HG02610 (cell line): Measurements from ENCODE around the gene ALK.
"Not testable (repeated sequence)": the region's sequence is repeated elsewhere in the genome, so short reads cannot be mapped to it uniquely, and the experiment has no call there.

Experiments
- ATAC-seq: cut with Tn5 transposase; IDR thresholded peaks from one replicate; pipeline ENCODE4 v1.9.1; 2021; ENCODE audit warnings: mild to moderate bottlenecking, moderate library complexity; ENCODE audit not compliant: unreplicated experiment

The ALK gene

DNA sequence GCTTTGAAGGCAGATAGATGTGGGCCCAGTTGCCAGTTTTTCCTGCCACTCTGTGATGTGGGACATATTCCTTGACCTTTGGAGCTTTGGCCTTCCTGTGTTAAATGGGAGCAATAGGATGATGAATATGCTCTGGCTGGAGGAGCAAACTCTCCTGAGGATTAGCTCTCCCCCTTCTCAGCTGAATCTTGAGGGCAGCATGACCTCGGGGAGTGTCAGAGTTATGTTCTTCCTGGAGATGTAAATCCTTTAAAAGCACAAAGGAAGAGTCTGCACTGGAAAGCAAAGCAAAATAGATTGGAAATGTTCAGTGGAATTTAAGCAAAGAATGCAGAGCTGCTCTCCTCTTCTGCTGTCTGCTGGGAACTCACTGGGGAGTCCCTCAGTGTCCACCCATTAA lies 160.1 kb downstream of the ALK start:
- ATAC-seq: no peak

DNA sequence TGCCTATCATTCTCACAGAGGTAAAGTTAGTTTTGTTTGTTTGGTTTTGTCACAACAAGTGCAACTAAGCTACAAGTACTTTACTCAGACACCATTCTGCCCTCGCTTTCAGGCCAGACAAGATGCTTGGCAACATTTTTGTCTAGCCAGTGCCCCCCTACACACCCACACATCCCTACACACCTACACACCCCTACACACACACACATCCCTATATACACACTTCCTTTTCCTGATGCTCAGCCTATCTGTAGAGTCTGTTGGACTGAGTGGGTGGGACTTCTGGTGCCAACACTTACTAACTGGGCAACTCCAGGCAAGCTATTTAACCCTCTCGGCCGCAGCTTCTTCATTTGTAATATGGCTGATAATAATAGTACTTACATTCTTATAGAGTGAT lies 161.4 kb downstream of the ALK start:
- ATAC-seq: no peak

DNA sequence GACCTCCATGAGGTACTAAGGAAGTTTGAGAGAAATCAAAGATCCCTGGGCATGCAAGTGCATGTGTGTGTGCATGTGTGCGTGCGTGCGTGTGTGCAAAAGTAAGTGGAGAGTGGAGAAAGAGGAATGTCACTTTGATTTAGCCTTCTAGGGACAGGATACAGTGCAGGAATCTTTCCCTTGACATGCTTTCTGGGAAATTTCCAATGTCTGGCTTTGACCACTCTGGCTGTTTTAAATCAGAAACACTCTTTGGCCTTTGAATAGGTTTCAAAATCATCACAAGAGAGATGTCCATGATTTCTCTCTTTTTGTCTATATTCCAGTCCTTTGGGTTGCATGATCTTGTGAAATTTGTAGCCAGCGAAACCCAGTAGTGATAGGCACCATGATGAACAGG lies 162.0 kb downstream of the ALK start:
- no peak for ATAC-seq

DNA sequence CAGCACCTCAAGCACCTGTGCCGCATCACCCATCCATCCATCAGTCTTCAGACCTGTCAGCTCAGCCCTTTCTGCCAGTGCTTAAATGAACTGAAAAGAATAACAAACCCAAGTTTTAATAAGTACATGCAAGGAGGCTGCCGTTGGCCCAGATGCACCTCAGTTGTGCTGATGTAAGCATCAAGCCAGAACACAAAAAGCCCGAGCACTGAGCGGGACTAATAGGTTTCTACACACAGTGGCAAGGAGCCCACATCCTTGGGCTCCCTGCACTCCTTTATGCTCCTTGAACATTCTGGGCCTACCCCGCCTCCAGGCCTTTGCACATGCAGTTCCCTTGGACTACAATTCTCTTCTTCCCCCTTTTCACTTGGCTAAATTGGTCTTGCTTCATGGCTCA lies 165.6 kb downstream of the ALK start:
- no peak for ATAC-seq

DNA sequence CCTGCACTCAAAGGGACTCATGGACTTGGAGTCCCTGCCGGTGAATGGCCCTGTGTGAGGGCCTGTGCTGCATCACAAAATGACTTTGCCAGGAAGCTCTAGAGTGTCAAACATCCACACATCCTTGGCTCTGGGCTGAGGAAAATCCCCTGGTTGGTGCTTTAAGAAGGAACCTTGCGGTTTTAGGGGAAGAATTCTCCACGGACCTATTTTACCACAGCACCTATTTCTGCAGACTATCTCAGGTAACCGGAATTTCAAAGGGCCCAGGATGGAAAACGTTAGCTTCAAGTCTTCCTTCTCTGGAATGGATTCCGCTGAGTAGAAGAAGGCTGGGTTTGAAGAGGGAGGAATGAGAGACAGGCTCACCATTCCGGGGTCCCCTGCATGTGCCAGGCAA lies 166.2 kb downstream of the ALK start:
- ATAC-seq: no peak

DNA sequence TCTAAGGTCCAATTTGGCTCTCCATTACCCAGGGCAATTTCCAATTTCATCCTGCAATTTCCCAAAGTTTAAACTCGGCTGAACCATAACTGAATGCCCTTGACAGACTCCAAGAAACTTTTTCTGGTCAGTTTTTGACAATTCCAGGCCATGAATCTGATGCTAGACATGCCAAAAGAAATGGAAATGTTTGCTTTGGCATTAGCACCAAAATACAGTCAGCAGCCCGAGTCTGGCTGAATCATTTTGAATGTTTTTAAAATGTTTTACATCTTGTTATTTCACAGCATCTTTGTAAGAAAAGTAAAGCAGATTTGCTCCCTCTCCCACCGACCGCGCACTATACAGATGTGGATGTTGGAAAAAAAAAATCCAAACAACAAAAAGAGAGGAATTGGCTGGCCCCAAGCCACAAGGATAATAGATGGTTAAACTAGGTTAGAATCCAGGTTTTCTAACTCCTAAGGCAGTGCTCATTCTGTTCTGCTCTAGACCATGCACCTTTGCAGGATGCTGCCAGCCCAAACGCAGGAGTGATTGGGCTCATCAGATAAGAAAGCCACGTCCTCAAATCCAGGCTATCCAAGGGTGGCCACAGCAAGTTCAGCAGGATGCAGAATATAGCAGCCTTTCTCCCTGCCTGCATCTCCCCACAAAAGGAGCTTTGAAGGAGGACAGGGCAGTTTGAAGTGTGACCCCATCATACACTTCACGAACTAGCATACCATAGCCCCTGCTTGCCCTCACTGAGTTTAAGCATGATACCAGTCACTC lies 167.5 kb downstream of the ALK start:
- ATAC-seq: no peak

DNA sequence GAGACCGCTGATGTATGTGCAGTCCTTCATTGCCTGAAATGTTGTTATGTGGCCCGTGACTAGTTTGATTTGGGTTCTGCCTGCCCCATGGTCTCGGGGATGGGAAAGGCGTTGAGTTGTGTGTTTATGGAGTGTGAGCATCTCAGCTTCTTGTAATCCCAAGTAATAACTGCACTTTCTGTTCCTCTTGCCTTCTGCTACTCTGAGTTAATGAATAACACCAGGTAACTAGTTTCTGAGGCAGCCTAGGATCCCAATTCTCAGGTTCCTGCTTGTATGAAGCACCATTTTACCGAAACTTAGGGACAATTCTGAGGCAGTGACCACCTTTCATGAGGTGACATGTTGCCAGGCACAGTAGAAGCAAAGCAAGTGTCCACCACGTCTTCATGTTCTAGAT lies 170.0 kb downstream of the ALK start:
- ATAC-seq: no peak

DNA sequence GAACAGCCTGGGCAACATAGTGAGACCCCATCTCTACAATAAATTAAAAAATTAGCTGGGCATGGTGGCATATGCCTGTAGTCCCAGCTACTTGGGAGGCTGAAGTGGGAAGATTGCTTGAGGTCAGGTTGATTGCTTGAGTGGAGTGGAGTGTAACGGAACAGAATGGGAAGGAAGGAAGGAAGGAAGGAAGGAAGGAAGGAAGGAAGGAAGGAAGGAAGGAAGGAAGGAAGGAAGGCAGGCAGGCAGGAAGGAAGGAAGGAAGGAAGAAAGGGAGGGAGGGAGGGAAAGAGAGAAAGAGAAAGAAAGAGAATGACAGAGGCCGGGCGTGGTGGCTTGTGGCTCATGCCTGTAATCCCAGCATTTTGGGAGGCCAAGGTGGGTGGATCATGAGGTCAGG lies 170.9 kb downstream of the ALK start:
- not testable (repeated sequence) for ATAC-seq

DNA sequence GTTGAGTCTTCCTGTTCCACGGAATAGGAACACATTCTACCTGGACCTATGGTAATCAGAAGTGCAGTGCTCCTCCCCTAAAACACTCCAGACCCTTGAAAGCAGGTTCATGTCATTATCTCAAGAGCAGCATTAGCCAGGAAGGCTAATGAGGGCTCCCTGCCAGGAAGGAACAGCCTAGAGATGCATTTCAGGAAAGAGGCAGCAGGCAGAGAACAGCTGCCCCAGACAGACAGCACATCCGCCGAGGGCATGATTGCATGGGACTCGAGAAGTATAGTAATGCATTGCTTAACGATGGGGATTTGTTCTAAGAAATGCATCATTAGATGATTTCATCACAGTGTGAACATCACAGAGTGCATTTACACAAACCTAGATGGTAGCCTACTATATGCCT lies 171.5 kb downstream of the ALK start:
- ATAC-seq: no peak

DNA sequence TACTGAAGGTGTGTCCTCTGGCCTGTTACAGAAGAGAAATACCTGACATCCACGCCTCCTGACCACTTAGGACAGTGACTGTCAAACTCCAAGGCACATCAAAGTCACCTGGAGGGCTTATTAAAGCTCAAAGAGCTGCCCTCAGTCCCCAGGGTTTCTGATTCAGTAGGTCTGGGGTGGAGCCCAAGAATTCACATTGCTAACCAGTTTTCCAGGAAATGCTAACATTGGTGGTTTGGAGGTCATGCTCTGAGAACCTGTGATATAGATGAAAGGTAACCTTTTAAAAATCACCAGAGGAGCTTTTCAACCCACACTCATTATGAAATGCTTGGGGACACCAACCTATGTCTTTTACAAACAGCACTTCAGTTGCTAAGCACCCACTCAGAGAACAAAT lies 172.3 kb downstream of the ALK start:
- no peak for ATAC-seq

DNA sequence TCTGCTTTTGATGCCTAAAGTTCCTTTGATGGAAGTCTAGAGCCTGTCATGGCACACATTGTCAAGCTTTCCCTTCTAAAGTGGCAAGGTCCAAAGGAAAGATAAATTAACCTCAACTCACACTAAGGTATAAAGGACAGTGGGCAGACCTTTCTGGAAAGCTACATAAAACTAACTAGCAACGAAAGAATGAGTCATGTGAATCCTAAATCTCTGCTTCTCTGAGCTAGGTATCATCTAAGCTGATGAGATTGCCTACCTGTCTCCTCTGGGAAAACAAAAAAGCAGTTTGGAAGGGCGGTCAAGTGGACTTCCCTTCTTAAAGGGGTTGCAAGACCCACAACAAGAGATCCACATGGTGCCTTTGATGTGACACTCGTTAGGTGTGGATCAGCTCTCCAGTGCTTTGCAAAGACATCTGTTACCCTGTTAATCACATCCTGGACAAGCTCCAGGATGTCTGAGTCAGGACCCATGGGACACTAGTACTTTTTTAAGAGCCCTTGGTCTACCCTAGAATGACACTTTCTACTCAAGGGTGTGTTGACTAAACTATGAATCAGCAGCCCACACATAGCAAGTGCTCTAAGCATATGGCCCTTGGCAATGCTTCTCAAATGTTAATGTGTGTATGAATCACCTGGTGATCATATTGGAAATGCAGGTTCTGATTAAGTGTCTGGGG lies 173.5 kb downstream of the ALK start:
- peak; percentile 63 for ATAC-seq

DNA sequence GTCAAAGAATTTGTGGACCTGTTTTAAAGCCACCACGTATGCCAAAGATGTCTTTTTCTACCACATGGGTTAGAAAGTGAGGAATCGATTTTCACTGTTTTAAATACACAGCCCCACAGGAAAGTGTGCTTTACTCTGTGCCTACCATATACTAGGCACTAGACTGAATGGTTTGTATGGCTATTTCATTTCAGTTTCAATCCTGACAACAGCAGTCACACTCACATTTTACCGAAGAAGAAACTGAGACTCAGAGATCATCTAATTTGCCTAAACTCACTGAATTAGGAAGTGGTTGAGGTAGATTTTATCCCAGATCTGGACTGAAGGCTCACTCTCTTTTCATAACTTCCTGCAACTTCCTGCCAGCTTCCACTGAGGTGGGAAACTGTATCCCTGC lies 176.4 kb downstream of the ALK start:
- no peak for ATAC-seq

DNA sequence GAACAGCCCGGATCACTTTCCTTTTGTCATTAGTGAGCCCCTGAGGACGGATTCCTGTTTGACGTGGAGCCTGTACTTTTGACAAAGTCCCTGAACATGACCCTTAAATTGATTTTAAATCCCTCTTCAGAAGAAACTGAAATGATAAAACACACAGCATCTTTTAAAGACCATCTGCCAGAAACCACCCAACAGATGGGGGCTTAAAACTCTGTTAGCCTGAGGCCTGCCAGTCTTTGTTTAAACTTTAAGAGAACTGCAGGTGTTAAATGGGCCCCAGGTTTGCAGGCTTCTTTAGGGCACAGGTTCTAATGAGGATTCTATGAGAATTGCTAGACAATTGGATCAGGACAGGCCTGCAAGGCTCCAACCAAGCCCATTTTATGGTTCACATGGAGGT lies 177.9 kb downstream of the ALK start:
- no peak for ATAC-seq

DNA sequence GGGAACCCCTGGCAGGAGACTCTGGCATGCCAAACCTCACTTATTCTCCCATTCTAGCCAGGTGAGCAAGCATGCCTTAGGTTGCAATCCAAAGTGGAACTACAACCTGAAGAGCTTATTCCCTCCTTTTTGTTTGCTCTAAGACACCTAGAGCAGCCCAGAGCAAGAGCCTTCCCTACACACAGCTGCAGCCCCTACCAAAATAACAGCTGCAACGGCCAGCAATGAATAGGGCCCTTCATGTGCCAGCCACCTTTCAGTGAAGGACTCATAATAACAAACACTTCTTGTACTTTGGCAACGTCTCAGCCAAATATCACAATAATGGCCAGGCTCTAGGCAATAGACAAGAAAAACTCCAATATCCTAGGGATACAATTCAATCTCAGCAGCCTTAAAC lies 178.7 kb downstream of the ALK start:
- ATAC-seq: no peak

DNA sequence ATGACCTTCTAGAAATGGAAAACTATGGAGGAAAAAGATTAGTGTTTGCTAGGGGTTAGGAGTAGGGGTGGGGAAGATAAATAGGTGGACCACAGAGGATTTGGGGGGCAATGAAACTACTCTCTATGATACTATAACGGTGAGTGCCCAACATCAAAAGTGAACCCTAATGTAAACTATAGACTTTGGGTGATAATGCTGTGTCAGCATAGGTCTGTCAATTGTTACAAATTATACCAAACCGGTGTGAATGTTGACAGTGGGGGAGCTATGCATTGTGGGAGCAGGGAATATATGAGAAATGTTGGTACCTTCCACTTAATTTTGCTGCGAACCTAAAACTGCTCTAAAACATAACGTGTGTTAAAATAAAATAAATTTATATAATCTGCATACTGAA lies 180.3 kb downstream of the ALK start:
- no peak for ATAC-seq

DNA sequence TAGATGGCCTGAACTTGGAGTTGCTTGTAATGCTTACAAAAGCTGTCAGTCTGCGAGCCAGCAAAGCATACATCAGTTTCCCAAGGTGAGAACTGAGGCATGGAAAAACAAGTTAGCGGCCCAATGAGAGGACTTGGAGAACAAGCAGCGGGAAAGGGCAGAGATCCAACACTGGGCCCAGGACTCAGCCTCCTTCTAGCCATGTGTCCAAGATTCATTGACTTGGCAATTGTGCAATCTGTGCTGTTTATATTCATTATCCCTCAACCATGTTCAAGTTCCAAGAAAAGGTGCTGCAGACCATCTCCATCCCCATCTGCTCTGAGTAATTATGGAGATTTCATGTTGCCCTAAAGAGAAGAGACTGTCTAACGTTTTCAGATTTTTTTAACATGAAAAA lies 187.4 kb downstream of the ALK start:
- no peak for ATAC-seq

DNA sequence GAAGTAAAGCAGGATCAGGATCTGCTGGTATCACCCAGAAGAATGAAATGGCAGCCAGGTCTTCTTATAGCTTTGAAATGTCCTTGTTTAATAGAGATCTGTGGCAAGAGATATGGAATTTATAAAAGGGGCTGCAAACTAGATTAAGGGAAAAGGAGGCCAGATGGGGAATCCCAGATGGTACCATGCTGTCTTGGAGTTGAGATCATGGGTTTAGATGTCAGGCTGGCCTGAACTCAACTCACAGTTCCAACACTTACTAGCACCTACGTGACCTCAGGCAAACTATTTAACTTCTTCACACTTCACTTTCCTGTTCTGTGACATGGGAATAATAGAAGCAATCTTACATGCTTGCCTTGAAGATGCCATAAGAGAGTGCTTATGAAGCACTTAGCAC lies 188.2 kb downstream of the ALK start:
- ATAC-seq: no peak

DNA sequence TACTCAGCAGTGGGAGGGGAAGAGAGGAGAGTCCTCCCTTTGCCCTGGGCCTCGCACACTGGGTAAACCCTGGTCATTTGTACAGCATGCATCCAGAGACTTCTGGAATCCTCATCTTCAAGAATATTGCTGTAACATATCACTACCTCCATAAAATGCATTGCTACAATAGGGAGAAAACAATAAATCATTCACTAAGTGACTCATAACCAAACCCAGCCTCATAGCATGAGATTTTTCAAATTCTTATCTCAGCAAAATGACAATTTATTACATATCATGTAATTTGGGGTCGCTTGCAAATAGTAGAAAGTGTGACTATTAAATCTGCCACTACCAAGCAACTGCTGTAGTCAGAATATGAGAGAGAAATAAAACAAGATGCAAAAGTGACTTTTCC lies 189.4 kb downstream of the ALK start:
- no peak for ATAC-seq

DNA sequence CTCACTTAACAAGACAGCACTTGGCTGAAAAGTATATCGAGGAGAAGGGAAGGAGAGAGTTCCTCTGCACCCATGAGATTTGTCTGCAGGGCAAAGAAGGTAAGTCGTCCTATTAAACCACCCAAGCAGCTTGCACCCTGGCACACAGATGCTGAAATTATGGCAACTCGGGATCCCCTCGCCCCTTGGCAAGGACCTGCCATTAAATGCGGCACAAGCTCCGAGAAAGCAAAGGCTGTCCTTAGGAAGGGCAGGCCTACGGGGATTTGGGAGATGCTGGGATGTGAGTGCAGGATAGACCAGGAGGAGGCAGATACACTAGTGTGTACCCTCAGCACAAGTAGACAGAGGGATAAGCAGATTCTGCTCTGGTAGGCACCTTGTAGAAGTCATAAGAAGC lies 191.5 kb downstream of the ALK start:
- ATAC-seq: no peak

DNA sequence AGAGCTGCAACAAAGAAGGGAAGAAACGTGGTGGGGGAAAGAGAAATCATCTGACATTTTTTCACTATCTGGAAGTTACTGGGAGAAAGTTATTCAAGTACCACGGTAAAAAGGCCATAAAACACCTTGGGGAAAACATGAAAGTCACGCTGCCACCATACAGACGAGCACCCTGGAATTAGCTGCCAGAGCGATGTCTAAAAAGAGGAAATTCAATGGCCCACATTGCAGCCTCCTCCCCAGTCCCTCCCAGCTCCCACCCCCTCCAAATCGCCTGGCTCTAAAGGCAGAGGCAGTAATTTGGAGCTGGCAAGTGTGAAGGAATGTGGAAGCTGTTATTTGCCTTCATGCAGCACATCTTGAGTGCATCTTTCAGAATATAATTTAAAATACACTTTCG lies 192.0 kb downstream of the ALK start:
- ATAC-seq: no peak

DNA sequence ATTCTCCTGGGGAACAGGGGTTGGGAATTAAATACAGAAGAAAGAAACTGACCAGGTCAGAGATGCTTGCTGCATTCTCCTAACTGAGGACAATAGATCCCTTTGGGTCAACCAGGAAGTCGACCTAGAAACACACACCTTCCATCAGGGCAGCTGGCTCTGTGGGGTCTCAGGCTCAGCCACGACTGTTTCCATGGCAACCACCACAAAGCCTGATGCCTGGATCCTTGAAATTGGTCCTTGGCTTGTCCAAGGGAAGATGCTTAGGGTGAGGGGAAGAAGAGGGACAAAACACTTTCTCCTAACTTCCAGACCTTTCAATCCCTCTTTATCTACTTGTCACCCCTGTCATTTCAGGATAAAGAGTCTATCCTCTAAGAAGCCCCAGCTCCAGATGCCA lies 194.4 kb downstream of the ALK start:
- no peak for ATAC-seq

DNA sequence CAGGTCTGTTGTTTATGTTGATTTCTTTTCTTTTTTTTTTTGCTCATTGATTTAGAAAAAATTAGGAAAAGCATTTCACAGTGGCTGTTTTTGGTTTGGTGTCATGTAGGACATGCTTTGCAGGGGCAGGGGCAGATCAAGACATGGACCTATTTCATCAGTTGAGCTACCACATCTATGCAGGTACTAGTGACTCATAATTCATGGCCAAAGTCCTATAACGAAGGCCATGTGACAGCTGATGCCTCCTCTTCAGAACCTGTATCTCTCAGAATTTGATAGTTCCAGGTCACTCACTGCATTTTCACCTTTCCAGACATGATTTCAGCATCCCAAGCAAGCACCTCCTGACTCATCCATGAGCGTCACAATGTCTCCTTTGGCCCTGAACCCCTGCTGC lies 195.8 kb downstream of the ALK start:
- ATAC-seq: no peak

DNA sequence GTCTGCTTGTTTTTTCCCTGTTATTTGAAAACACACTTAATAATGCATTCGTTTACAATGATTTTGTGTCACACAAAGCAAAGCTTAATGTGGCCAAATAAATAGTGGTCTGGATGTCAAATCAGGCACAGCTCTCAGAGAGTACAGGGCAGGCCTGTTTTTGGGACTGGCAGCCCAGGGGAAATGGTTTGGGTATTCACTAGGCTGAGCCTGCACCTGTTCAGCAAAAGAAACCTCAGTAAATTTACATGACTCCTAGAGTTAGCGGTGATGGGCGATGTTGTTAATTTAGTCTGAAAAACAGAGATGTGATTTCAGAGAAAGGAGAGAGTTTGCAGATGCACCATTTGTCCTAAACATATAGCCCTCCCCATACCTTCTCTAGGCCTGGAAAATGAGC lies 197.1 kb downstream of the ALK start:
- ATAC-seq: no peak
